Peyer's patch (tissue), 4 donors: ENCODE measurements around the gene SLC24A4. TPM values are rescaled to one million over a fixed set of nuclear protein-coding genes. Genes with fewer than 3 reads are reported as not detected.

ENCODE experiments used
- DNase-seq, 3 donors: peaks; one replicate each; pipeline ENCODE4 v3.0.0-alpha.2; 2017 to 2019
- H3K27ac ChIP-seq, 4 donors: fragments of 200-600 bp; sonication (generic); one replicate each; pipeline ENCODE4 v1.5.1; 2016 to 2019
- H3K27me3 ChIP-seq, 2 donors: fragments of 200-600 bp; sonication (generic); one replicate each; pipeline ENCODE4 v1.5.1; 2019
- H3K36me3 ChIP-seq, 3 donors: fragments of 200-600 bp; sonication (generic); one replicate each; pipeline ENCODE4 v1.5.1; 2016 to 2019
- H3K4me1 ChIP-seq, 4 donors: fragments of 200-600 bp; sonication (generic); one replicate each; pipeline ENCODE4 v1.5.1; 2016 to 2019
- H3K4me3 ChIP-seq, 4 donors: fragments of 200-600 bp; sonication (generic); 1 replicate in 3 of 4; 2 replicates in 1 of 4; pipeline ENCODE4 v1.5.1; 2016 to 2019; ENCODE audit warnings: mild to moderate bottlenecking in 1 of 4
- H3K9me3 ChIP-seq, 4 donors: fragments of 200-600 bp; sonication (generic); one replicate each; pipeline ENCODE4 v1.5.1; 2016 to 2019; ENCODE audit warnings: mild to moderate bottlenecking in 1 of 4
- POLR2A ChIP-seq, 2 donors: fragments of 450-650 bp; IDR thresholded peaks; one replicate each; pipeline ENCODE4 v1.5.1; 2017; ENCODE audit warnings: antibody characterized with exemption in 2 of 2, mild to moderate bottlenecking in 2 of 2, moderate library complexity in 2 of 2
- total RNA-seq, 4 donors: library from RNA; depleted of rRNA; stranded (reverse); fragments of >200 nt; gene quantifications; one replicate each; pipeline ENCODE4 v1.1.0, GENCODE V29; 2016
- TF ChIP-seq, protein P1 (sequence below), 6 experiments: fragments of 450-650 bp in 4 of 6; fragments of 200-600 bp in 2 of 6; sonication (generic) in 1 of 6; IDR thresholded peaks; one replicate each; pipeline ENCODE4 v1.5.1; 2017 to 2019; ENCODE audit warnings: antibody characterized with exemption in 6 of 6, mild to moderate bottlenecking in 3 of 6, moderate library complexity in 1 of 6

Gene SLC24A4
- total RNA-seq, 4 donors from 2014 or later = 0.18 to 1.7 (median 0.54) TPM; not detected in 1

DNA sequence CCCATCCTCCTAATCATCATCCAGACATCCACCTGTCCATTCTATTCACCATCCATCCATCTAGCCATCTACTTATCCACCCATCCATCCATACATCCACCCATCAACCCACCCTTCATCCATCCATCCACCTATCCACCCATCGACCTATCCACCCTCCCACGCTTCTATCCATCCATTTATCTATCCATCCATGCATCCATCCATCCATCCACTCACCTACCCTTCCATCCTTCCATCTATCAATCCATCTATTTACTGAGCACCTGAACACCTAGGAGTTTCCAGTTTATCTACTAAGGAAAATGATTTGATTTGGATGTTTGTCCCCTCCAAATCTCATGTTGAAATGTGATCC, 198.1 kb downstream of the SLC24A4 start:
- H3K27ac ChIP-seq = no peak overlapping the region

DNA sequence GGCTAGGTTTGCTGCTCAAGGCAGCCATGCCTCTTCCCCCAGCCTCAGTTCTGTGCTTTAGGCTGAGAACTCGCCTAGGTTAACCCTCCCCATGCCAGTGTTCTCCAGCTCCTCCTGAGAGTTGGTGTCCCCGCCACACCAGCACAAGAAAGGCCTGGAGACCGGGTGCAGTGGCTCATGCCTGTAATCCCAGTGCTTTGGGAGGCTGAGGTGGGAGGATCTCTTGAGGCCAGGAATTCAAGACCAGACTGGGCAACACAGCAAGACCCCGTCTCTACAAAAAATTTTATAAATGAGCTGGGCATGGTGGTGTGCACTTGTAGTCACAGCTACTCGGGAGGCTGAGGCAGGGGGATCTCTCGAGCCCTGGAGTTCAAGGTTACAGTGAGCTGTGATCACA, 200.8 kb downstream of the SLC24A4 start:
- no peaks in the 10 kb centered on the region for H3K27me3 ChIP-seq
- no peaks in the 10 kb centered on the region for H3K36me3 ChIP-seq
- TF ChIP-seq POLR2A (IDR thresholded peaks at IDR 0.05) = no peak
- TF ChIP-seq, protein P1, sequence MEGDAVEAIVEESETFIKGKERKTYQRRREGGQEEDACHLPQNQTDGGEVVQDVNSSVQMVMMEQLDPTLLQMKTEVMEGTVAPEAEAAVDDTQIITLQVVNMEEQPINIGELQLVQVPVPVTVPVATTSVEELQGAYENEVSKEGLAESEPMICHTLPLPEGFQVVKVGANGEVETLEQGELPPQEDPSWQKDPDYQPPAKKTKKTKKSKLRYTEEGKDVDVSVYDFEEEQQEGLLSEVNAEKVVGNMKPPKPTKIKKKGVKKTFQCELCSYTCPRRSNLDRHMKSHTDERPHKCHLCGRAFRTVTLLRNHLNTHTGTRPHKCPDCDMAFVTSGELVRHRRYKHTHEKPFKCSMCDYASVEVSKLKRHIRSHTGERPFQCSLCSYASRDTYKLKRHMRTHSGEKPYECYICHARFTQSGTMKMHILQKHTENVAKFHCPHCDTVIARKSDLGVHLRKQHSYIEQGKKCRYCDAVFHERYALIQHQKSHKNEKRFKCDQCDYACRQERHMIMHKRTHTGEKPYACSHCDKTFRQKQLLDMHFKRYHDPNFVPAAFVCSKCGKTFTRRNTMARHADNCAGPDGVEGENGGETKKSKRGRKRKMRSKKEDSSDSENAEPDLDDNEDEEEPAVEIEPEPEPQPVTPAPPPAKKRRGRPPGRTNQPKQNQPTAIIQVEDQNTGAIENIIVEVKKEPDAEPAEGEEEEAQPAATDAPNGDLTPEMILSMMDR (IDR thresholded peaks at IDR 0.05) = no peak
- DNase-seq = peak in 1 of 3 donors; percentile 25
- H3K4me1 ChIP-seq = peaks cover 0 to 42% (median 0%) of the 10 kb centered on the region in 4 donors
- no peak overlapping the region for H3K27ac ChIP-seq
- H3K9me3 ChIP-seq = no peaks in the 10 kb centered on the region
- H3K4me3 ChIP-seq = no peak overlapping the region

More for the DNA sequence above, 198.1 kb downstream of the SLC24A4 start:
- Histone ChIP-seq H3K4me3 (no peak overlapping the region), H3K36me3 (no peaks in the 10 kb centered on the region), H3K4me1 (peaks cover 0 to 51% (median 2%) of the 10 kb centered on the region in 4 donors), H3K9me3 (no peaks in the 10 kb centered on the region), H3K27me3 (no peaks in the 10 kb centered on the region)
- TF ChIP-seq, protein P1 (IDR thresholded peaks at IDR 0.05) = no peak
- TF ChIP-seq POLR2A (IDR thresholded peaks at IDR 0.05) = no peak
- DNase-seq = no peak

DNA sequence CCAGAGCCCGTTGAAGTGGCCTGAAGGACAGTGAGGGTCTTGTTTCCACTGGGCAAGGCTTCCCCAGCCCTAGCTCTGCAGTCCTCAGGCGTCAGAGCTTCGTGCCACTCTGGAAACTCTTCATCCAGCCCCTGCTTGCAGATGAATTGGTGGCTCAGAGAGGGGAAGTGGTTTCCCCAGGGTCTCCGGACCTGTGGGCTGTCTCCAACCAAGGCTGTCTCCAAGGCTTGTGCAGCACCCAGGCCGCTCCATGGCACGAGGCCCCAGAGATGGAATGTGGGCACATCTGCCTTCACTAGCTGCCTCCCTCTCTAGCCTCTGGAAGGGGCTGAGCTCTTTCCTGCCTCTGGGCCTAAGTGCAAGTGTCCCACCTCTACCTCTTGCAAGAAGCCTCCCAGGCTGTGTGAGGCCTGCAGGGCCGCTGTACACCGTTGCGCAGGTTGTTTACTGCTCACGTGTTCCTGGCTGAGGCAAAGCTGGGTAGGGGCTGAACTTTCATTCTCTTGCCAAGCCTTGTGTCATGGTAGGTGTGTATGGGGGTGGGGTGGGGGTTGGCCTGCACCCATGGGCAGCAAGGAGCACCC, 201.7 kb downstream of the SLC24A4 start:
- peak in 1 of 3 donors; percentile 47 for DNase-seq
- no peak for TF ChIP-seq POLR2A (IDR thresholded peaks at IDR 0.05)
- TF ChIP-seq, protein P1 (IDR thresholded peaks at IDR 0.05) = no peak
- no peaks in the 10 kb centered on the region for H3K36me3 ChIP-seq
- peak overlapping the region in 1 of 4 donors; percentile 42 for H3K27ac ChIP-seq
- H3K9me3 ChIP-seq = no peaks in the 10 kb centered on the region
- H3K4me3 ChIP-seq = no peak overlapping the region
- H3K4me1 ChIP-seq = peaks cover 0 to 35% (median 0%) of the 10 kb centered on the region in 4 donors
- H3K27me3 ChIP-seq = no peaks in the 10 kb centered on the region

DNA sequence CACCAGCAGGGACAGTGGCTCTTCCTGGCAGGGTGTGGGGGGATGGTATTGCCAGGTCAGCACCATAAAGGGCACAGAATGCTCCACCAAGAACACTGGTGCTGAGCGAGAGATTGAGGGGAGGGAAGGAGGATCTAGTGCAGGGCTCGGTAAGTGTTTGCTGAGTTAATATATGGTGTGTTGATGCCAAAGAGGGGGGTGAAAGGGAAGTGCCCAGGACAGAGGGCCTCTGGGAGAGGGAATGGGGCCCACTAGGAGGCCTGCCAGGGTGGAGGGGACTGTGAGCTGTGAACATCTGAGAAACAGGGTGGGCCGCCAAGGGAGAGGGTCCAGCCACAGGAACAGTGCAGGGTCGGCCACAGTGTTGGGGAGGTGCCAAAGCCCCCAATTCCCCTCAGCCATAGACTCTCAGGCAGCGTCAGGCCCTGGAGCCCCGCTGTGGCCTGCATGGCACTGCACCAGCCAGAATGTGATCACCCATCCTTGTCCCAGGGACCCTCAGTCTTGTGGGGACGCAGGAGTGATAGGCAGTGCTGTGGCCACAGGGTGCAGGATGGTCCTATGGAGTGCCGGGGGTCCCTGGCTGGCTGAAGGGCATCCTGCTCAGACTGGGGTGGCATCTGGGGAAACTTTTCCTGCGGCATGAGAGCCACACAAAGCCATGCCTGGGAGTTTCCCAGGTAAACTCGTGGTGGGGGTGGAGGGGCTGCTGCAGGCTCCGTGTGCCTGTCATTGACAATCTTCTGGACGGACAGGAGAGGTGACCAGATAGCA, 202.5 kb downstream of the SLC24A4 start:
- no peak overlapping the region for H3K4me3 ChIP-seq
- no peaks in the 10 kb centered on the region for H3K9me3 ChIP-seq
- H3K27ac ChIP-seq = peak overlapping the region in 1 of 4 donors; percentile 42
- TF ChIP-seq POLR2A (IDR thresholded peaks at IDR 0.05) = no peak
- TF ChIP-seq, protein P1 (IDR thresholded peaks at IDR 0.05) = no peak
- DNase-seq = peak in 1 of 3 donors; percentile 39
- no peaks in the 10 kb centered on the region for H3K36me3 ChIP-seq
- peaks cover 0 to 33% (median 0%) of the 10 kb centered on the region in 4 donors for H3K4me1 ChIP-seq
- no peaks in the 10 kb centered on the region for H3K27me3 ChIP-seq

DNA sequence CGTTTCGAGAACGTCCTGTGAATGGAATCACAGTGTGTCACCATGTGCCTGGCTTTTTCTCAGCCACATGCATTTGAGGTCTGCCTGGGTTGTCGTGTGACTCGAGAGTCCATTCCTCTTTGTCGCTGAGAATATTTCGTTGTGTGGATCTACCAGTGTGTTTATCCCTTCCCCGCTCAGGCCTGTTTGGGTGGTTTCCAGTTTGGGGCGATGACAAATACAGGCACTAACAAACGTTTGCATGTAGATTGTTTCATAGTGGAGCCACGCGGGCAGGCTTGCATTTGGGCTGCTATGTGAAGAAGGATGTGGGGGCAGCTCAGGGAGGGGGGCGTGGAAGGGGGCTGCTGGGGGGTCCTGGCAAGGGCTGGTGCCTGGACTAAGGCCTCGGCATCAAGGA, 204.8 kb downstream of the SLC24A4 start:
- no peaks in the 10 kb centered on the region for H3K27me3 ChIP-seq
- H3K4me3 ChIP-seq = no peak overlapping the region
- peaks cover 0 to 38% (median 0%) of the 10 kb centered on the region in 4 donors for H3K4me1 ChIP-seq
- peak overlapping the region in 2 of 4 donors; percentile 19 to 44 for H3K27ac ChIP-seq
- TF ChIP-seq, protein P1 (IDR thresholded peaks at IDR 0.05) = no peak
- TF ChIP-seq POLR2A (IDR thresholded peaks at IDR 0.05) = no peak
- DNase-seq = peak in 1 of 3 donors; percentile 47
- no peaks in the 10 kb centered on the region for H3K9me3 ChIP-seq
- H3K36me3 ChIP-seq = no peaks in the 10 kb centered on the region
